ENCODE data around the gene ARL3.

ARL3 gene

GRCh38 chr10:102648889-102649796 lies 65.1 kb downstream of the ARL3 start:
- H3K27ac ChIP-seq, result no peak overlapping the region
- TF ChIP-seq CTCF (IDR thresholded peaks at IDR 0.05; ENCODE audit: low read depth, low read length, missing control alignments), result no peak
- H3K4me3 ChIP-seq (ENCODE audit: low read depth, low read length), result peak overlapping the region; percentile 9
- in situ Hi-C loops (cut with HindIII; ENCODE audit: low pct_ligation_motif_present, low sequenced_read_pairs), result no loop called here
- no peak for DNase-seq
- H3K36me3 ChIP-seq (replicated peaks), result peaks cover 27% of the 10 kb centered on the region
- no peaks in the 10 kb centered on the region for H3K27me3 ChIP-seq (replicated peaks)

- in situ Hi-C loops (cut with HindIII; ENCODE audit: low pct_ligation_motif_present, low sequenced_read_pairs), result no loop called here
- Histone ChIP-seq H3K4me3 (ENCODE audit: low read depth, low read length) (peak overlapping the region; percentile 9), H3K27me3 (replicated peaks) (no peaks in the 10 kb centered on the region), H3K36me3 (replicated peaks) (peaks cover 20% of the 10 kb centered on the region), H3K27ac (no peak overlapping the region)
- no peak for TF ChIP-seq CTCF (IDR thresholded peaks at IDR 0.05; ENCODE audit: low read depth, low read length, missing control alignments)
- no peak for DNase-seq
These were observed 65.8 kb downstream of the ARL3 start for GRCh38 chr10:102648269-102648888.

GRCh38 chr10:102647443-102648268 lies 66.5 kb downstream of the ARL3 start:
- in situ Hi-C loops (cut with HindIII; ENCODE audit: low pct_ligation_motif_present, low sequenced_read_pairs), result no loop called here
- Histone ChIP-seq H3K4me3 (ENCODE audit: low read depth, low read length) (peak overlapping the region; percentile 85), H3K27me3 (replicated peaks) (no peaks in the 10 kb centered on the region), H3K36me3 (replicated peaks) (peaks cover 16% of the 10 kb centered on the region), H3K27ac (no peak overlapping the region)
- no peak for TF ChIP-seq CTCF (IDR thresholded peaks at IDR 0.05; ENCODE audit: low read depth, low read length, missing control alignments)
- no peak for DNase-seq

DNA sequence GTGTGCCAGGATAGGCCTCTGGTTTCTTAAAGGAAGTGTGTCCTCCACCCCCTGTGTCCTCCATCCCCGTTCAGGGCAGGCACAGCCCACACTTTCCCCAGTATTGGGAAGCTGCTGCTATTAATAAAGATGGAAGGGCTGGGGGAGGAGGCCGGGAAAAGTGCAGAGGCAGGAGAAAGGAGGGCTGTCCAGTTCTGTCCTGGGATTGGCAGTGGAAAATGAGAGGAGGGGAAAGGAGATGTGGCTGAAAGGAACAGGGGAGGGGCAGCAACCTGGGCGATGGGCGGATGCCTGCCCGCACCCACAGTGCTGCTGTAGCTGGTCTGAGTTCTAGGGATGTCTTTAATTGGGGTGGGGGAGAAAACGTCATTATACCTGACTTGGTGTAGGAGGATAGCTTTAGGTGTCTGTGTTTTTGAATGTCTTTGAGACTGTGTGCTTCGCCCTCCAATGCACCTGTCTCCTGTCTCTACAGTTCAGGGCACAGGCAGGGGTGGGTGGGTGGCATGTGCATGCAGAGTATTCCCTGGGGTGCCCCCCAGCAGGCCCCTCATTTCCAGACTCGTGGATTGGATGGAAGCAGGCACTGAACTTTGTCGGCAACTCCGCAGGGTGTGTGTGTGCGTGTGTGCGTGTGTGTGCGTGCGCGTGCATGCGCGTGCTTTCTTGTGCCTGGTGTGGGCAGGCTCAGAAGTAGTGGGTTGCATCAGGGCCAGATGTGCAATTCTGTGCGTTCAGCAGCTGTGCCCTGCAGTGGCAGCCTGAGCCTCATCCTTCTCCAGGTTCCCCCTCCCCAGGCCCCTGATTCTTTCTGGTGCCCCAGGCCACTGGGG lies 67.4 kb downstream of the ARL3 start:
- no peak for DNase-seq
- H3K36me3 ChIP-seq (replicated peaks), result peaks cover 11% of the 10 kb centered on the region
- TF ChIP-seq CTCF (IDR thresholded peaks at IDR 0.05; ENCODE audit: low read depth, low read length, missing control alignments), result no peak
- H3K27me3 ChIP-seq (replicated peaks), result no peaks in the 10 kb centered on the region
- H3K4me3 ChIP-seq (ENCODE audit: low read depth, low read length), result peak overlapping the region; percentile 85
- in situ Hi-C loops (cut with HindIII; ENCODE audit: low pct_ligation_motif_present, low sequenced_read_pairs), result no loop called here
- H3K27ac ChIP-seq, result peak overlapping the region; percentile 81
